ENCODE results near the gene SNTG2.

GRCh38 chr2:959457-959856, 8.8 kb downstream of the SNTG2 start:
- TF ChIP-seq, protein P1, sequence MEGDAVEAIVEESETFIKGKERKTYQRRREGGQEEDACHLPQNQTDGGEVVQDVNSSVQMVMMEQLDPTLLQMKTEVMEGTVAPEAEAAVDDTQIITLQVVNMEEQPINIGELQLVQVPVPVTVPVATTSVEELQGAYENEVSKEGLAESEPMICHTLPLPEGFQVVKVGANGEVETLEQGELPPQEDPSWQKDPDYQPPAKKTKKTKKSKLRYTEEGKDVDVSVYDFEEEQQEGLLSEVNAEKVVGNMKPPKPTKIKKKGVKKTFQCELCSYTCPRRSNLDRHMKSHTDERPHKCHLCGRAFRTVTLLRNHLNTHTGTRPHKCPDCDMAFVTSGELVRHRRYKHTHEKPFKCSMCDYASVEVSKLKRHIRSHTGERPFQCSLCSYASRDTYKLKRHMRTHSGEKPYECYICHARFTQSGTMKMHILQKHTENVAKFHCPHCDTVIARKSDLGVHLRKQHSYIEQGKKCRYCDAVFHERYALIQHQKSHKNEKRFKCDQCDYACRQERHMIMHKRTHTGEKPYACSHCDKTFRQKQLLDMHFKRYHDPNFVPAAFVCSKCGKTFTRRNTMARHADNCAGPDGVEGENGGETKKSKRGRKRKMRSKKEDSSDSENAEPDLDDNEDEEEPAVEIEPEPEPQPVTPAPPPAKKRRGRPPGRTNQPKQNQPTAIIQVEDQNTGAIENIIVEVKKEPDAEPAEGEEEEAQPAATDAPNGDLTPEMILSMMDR (conservative IDR thresholded peaks at IDR 0.05; ENCODE audit: low read length), result no peak
- no peak for TF ChIP-seq EZH2phosphoT487 (IDR thresholded peaks at IDR 0.05; ENCODE audit: borderline replicate concordance)
